ENCODE measurements around the gene KSR2.
"Not testable (repeated sequence)": the region's sequence is repeated elsewhere in the genome, so short reads cannot be mapped to it uniquely, and the experiment has no call there.

KSR2 gene

GRCh38 chr12:117829108-117829507 lies 139.7 kb downstream of the KSR2 start:
- DNase-seq (ENCODE audit: low read depth in 4 of 4, low spot score in 1 of 4) = no peak

DNA sequence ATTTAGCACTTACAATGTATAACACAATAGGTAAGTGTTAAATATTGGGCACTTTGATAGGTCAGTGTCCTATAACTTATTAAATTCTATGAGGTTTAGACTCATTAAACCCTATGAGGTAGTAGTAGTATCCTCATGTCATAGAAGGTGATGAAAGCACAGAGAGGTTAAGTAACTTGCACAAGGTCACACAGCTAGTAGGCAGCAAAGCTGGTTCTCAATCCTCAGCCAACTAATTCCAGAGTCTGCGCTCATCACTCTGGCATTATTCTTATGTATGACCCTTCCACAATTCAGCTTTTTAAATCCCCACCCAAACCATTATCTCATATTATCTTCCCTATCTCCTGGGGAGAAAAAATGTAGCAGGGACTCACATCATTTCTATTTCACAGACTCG lies 141.1 kb downstream of the KSR2 start:
- no peak for DNase-seq (ENCODE audit: low read depth in 4 of 4, low spot score in 1 of 4)

GRCh38 chr12:117825827-117826226 lies 143.0 kb downstream of the KSR2 start:
- no peak for DNase-seq (ENCODE audit: low read depth in 4 of 4, low spot score in 1 of 4)

DNA sequence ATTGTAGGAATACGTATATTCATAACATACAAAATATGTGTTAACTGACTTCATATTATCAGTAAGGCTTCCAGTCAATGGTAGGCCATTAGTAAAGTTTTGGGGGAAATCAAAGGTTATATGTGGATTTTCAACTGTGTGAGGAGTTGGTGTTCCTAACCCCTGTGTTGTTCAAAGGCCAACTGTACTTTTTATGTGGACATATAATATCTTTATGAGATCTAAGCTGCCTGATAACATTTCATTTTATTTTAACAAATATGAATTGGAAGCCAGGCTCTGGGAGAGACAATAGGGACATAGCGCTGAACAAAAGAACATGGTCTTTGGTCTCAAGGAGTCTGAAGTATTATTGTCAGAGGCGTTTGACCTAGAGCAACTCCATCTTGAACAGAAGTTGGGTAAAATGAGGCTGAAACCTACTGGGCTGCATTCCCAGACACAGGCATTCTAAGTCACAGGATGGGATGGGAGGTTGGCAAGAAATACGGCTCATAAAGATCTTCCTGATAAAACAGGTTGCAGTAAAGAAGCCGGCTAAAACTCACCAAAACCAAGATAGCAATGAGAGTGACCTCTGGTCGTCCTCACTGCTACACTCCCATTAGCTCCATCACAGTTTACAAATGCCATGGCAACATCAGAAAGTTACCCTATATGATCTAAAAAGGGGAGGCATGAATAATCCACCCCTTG lies 147.2 kb downstream of the KSR2 start:
- DNase-seq (ENCODE audit: low read depth in 4 of 4, low spot score in 1 of 4) = no peak

GRCh38 chr12:117820216-117820907 lies 148.4 kb downstream of the KSR2 start:
- no peak for DNase-seq (ENCODE audit: low read depth in 4 of 4, low spot score in 1 of 4)

DNA sequence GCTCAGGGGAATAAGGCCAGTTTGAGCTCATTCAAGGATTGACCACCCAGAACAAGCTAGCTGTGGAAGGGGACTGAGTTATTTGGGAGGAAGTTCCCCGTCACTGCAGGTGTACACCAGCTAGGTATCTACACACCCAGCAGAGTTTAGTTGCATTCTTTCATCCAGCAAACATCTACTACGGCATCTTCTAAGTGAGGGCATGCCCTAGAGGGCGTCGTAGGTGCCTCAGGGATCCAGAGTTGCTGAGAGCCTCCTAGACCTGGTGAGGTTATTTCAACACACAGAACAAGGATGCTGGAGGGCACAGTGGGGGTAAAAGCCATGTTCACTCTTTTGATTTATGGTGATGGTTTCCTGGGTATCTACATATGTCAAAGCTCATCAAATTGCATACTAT lies 149.6 kb downstream of the KSR2 start:
- DNase-seq (ENCODE audit: low read depth in 4 of 4, low spot score in 1 of 4) = no peak

DNA sequence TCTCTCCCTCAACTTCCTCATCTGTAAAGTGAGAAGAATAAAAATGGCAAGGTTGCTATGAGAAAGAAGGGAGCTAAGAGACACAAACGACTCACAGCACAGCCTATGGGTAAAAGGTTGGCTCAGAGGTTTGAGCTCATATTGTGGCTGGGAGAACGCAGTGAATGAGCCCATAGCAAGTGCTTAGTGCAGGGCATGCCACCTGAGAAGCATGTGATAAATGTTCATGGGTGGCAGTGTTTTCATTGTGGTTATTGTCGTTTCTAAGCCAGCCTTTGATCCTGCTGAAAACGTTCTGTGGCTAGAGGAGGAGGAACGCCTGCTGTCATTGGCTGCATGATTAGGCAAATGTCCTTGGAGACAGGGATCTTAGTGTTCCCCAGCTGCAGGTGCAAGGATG lies 150.4 kb downstream of the KSR2 start:
- DNase-seq (ENCODE audit: low read depth in 4 of 4, low spot score in 1 of 4) = no peak

DNA sequence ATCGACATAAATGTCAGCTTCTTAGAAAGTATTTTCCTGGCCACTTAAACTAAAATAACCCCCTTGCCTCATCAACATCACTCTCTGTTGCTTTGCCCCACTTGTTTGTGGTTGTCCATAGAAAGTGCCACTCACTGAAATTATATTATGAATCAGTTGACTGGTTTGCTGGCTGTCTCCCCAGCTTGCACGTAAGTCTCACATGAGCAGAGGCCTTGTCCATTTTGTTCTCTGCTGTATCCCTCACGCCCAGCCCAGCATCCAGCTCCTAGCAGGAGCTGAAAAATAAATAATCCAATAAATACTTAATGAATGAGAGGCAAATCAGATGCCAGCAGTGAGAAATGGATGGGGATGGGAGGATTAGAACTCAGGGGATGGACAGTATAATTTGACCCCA lies 159.3 kb downstream of the KSR2 start:
- no peak for DNase-seq (ENCODE audit: low read depth in 4 of 4, low spot score in 1 of 4)

- no peak for DNase-seq (ENCODE audit: low read depth in 4 of 4, low spot score in 1 of 4)
Observed at GRCh38 chr12:117807946-117808345, 160.8 kb downstream of the KSR2 start.

GRCh38 chr12:117807355-117807754 lies 161.4 kb downstream of the KSR2 start:
- no peak for DNase-seq (ENCODE audit: low read depth in 4 of 4, low spot score in 1 of 4)

GRCh38 chr12:117805865-117806264 lies 162.9 kb downstream of the KSR2 start:
- no peak for DNase-seq (ENCODE audit: low read depth in 4 of 4, low spot score in 1 of 4)

DNA sequence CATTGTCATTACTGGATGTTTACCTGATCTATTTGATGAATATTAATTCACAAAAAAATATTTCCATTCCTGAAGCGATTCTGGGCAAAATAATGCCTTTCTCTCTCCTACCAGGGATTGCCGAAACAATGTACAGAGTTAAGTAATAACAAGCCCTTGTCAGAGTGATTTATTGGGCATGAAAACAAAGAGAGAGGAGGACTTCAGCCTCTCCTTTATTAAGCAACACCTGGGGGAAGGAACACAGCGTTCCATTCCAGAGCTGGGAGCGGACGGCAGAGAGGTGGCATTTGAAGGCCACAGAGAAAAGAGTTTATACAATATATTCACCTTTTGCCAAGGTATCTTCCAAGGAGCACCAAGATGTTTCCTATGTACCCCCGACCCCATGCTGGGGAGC lies 165.8 kb downstream of the KSR2 start:
- DNase-seq (ENCODE audit: low read depth in 4 of 4, low spot score in 1 of 4) = no peak

DNA sequence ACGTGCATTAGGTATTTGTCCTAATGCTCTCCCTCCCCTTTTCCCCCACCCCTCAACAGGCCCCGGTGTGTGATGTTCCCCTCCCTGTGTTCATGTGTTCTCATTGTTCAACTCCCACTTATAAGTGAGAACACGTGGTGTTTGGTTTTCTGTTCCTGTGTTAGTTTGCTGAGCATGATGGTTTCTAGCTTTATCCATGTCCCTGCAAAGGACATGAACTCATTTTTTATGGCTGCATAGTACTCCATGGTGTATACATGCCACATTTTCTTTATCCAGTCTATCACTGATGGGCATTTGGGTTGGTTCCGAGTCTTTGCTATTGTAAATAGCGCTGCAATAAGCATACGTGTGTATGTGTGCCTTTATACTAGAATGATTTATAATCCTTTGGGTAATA lies 168.1 kb downstream of the KSR2 start:
- not testable (repeated sequence) for DNase-seq (ENCODE audit: low read depth in 4 of 4, low spot score in 1 of 4)

DNA sequence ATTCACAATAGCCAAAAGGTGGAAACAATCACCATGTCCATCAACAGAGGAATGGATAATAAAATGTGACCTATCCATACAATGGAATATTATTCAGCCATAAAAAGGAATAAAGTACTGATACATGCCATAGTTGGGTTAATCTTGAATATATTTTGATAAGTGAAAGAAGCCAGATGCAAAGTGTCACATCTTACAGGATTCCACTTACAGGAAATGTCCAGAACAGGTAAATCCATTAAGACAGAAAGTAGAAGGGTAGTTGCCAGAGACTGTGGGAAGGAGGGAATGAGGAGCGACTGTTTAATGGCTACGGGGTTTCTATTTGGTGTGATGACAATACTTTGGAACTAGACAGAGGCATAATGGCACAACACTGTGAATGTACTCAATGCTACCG lies 171.6 kb downstream of the KSR2 start:
- no peak for DNase-seq (ENCODE audit: low read depth in 4 of 4, low spot score in 1 of 4)

GRCh38 chr12:117792877-117793424 lies 175.8 kb downstream of the KSR2 start:
- no peak for DNase-seq (ENCODE audit: low read depth in 4 of 4, low spot score in 1 of 4)

DNA sequence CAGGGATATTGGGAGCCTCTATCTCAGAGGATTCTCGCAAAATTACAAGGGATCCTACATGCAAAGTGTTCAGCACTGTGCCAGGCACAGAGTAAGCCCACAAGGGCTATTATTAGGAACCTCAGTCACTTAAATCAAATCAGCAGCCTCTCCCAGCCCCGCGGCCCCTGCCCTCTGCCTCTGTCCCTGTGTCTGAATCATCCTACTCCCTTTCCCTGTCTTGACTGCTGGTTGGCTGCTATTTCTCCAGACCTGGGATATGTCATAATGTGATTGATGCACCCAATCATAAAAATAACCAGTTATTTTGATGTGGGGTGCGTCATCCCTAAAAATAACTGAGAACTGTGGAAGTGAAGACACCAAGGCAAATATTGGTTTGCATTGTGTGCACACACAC lies 176.3 kb downstream of the KSR2 start:
- DNase-seq (ENCODE audit: low read depth in 4 of 4, low spot score in 1 of 4) = no peak

DNA sequence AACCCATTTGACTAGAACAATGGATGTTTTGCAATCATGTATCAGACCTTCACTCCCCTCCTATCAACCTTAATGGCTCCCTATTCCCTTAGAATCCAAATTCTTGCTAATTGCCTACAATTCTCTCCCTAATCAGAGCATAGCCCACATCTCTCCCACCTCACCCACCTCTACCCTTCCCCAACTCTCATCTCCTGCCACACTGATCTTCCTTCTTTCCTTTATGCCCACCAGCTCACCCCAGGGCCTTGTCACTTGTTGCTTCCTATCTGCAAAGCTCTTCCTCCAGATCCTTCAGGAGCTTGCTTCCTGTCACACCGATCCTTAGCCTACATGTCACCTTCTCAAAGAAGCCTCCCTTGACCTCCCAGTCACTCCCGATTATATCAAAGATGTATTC lies 177.8 kb downstream of the KSR2 start:
- no peak for DNase-seq (ENCODE audit: low read depth in 4 of 4, low spot score in 1 of 4)

DNA sequence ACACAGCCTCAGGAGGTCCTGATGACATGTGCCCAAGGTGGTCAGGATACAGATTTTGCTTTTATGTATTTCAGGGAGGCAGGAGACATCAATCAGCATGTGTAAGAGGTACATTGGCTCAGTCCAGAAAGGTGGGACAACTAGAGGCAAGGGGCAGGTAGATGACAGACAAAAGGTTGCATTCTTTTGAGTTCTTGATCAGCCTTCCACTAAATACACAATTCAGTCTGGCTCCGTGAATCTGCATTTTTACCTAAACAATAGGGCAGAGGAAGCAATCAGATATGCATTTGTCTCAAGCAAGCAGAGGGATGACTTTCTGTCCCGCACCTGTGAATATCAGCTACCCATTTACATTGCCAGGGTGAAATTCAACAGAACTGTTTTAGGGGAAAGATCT lies 178.6 kb downstream of the KSR2 start:
- no peak for DNase-seq (ENCODE audit: low read depth in 4 of 4, low spot score in 1 of 4)

DNA sequence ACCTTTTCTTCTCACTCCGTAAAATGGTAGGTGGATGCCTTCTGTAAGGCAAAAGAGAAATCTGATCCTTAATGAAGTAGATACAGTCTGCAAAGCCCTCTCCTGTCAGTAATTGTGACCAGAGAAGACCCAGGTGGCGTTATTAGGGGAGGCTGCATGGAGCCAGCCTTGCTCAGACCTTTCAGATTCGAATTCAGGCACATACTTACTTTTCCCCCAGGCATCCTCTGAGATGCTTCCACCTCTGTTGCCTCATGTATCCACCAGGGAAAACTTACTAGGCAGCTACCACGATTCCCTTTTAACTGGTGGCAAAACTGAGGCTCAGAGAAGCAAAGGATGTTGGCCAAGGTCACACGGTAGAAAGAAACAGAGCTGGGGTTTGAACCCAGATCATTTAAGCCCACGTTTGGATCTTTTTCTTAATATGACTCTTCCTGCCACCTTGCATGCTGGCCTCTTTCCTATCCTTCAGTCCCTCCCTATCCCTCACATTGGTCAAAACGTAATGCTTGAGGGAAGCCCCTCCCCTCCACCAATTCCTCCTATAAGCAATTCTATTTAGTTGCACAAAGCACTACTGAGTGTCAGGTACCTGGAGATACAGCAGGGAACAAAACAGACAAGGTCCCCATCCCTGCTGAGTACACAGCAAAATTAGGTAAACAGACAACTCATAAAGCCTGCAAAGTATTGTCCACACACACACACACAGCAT lies 179.4 kb downstream of the KSR2 start:
- no peak for DNase-seq (ENCODE audit: low read depth in 4 of 4, low spot score in 1 of 4)

DNA sequence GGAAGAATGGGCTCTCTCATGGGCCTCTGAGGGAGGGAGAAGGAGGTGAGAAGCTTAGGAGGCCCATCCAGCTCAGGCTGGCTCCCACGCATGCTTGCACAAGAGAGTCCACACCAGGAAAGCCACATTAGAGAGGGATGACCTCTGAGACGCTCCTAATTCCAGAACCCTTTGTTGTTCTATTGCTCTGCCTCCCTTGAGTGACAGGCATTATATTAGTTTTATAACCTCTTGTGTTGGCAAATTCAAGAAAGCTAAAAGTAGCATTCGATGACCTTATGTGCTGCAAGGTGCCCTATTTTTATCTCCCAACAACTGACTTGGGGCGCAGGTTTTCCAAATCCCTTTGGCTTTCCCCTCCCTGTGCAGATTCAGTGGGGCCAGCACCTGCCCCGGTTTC lies 190.1 kb downstream of the KSR2 start:
- no peak for DNase-seq (ENCODE audit: low read depth in 4 of 4, low spot score in 1 of 4)

DNA sequence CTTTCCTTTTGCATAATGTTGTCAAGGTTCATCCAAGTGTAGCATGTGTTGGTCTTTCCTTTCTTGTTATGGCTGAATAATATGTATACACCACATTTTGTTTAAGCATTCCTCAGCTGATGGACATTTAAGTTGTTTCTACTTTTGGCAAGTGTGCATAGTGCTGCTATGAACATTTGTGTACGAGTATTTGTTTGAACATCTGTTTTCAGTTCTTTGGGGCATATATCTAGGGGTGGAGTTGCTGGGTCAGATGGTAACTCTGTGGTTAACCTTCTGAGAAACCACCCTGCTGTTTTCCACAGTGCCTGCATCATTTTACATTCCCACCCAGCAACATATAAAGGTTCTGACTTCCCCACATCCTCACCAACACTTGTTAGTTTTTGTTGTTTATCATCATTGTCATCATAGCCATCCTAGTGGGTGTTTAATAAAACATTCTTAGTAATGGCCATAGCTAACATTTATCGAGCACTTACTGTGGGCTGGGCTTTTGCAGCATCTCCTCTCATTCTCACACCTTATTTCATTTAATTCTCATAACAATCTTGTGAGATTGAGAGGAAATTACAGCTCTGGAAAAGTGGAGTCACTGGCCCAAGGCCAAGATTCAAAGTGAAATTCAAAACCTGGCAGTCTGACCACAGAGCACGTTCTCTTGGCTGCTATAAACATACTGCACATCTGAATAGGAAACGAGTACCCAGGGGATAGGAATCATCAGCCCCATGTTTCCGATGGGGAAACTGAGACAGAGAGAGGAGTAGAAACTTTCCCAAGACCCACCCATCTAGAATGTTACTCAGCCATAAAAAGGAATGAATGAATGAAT lies 193.6 kb downstream of the KSR2 start:
- DNase-seq (ENCODE audit: low read depth in 4 of 4, low spot score in 1 of 4) = no peak
